ENCODE results near the gene ITPKC.

- TF ChIP-seq PATZ1 (CRISPR knock-in tag; IDR thresholded peaks at IDR 0.05; ENCODE audit: borderline replicate concordance) (no peak), BACH2 (CRISPR knock-in tag; IDR thresholded peaks at IDR 0.05; ENCODE audit: borderline replicate concordance) (no peak), CSDC2 (CRISPR knock-in tag; IDR thresholded peaks at IDR 0.05) (no peak), ZNF70 (CRISPR knock-in tag; IDR thresholded peaks at IDR 0.05) (no peak), ZFP30 (CRISPR knock-in tag; IDR thresholded peaks at IDR 0.05) (no peak), CREB5 (CRISPR knock-in tag; IDR thresholded peaks at IDR 0.05; ENCODE audit: low read depth) (no peak), RARB (CRISPR knock-in tag; IDR thresholded peaks at IDR 0.05) (no peak), SNAI2 (CRISPR knock-in tag; IDR thresholded peaks at IDR 0.05) (no peak), ZNF8 (CRISPR knock-in tag; IDR thresholded peaks at IDR 0.05) (no peak), PPARA (CRISPR knock-in tag; IDR thresholded peaks at IDR 0.05; ENCODE audit: borderline replicate concordance) (no peak), POU6F1 (CRISPR knock-in tag; IDR thresholded peaks at IDR 0.05; ENCODE audit: borderline replicate concordance, low read depth) (no peak)
These were observed 47.8 kb upstream of the ITPKC start for GRCh38 chr19:40668991-40669614.
